Epithelial cell of esophagus (primary cell): ENCODE measurements around the gene ZNF550.

Experiments used
- DNase-seq: peaks from one replicate; pipeline ENCODE4 v3.0.0; 2010; ENCODE audit warnings: low read depth
- H3K4me3 ChIP-seq: 2 replicates; pipeline ENCODE4 v1.5.1; 2011; ENCODE audit warnings: mild to moderate bottlenecking, low read length, control low read depth

The ZNF550 gene

GRCh38 chr19:57487477-57488298, 72.0 kb downstream of the ZNF550 start, which contains the start of gene ZNF419:
Gene ZNF419 (plus strand): TSS chr19:57487750. CDS start chr19:57487951, 201 bp downstream.
- peak; percentile 97 for DNase-seq
- H3K4me3 ChIP-seq, result peak within 1 kb of the TSS; percentile 69
